Measurements from ENCODE around the gene SEC23B.

Gene SEC23B

DNA sequence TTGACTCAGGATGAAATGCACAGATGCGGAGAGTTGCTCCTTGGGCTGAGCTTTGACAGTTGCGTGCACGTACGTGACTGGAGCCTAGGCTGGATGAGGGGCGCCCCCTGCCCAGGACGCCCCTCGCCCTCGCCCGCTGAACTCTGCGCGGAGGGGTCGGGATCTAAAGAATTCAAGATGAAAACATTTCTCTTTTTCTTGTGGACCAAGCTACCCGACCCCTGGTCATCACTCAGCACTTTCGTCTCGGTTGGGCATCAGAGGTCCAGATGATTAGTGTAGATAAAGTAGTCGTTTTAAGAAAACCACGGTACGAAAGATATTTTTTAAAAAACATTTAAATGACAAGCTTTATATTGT is 80.8 kb downstream of the SEC23B start:
- DNase-seq: no peak

DNA sequence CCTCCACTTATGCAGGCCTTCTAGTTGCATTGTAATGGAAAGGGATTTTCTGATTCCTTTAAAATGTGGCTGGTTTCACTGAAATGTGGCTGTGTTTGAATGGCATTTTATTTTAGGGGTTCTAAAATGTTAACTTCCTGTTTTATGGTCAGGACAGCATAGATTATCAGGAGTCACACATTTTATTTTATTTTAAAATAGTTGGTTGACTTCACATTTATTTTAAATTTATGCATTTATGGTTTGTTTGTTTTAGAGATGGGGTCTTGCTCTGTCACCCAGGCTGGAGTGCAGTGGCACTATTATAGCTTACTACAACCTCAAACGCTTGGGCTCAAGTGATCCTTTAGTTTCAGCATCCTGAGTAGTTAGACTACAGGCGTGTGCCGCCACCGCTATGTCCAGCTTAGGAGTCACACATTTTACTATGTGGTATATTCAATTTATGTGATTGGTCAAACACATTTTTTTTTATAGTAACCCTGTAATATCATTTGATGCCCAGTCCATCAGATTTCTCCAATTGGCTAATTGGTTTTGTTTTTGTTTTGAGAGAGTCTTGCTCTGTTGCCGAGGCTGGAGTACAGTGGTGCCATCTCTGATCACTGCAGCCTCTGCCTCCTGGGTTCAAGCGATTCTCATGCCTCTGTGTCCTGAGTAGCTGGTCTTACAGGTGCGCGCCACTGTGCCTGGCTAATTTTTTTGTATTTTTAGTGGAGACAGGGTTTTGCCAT is 82.4 kb downstream of the SEC23B start:
- no peak for DNase-seq

DNA sequence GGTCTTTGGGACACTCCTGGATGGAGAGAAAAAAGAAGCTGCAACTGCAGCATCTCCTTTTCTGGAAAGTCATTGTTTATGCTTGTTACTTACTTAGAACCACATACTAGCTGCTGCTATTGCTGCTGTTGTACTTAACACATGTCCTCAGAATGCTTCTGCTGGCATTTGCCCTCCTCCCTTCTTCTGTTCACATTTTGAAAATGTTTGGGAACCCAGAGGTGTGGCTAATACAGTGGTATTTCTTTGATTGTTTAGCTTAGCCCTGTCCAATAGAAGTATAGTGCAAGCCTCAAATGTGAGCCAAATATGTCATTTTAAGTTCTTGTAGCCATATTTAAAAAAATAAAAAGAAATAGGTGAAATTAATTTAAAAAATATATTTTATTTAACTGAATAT is 88.5 kb downstream of the SEC23B start:
- no peak for DNase-seq

DNA sequence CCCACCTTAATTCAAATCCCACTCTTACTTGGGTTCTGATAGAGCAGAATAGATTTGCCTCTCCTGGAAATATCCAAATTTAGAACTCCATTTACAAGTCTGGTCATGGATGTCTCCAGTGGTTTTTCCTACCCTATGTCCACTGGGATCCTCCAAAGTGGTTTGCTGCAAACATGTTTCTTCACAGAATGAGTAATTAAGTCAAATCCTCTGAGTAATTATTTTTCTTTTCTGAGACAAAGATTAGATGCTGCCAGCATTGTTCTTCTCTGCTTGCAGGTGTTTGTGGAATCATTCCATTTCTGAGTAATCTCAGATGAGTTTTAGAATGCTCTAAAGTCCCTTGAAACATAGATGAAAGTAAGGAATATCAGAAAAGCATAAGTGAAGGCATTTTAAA is 102.0 kb downstream of the SEC23B start:
- no peak for DNase-seq
